Cardiac fibroblast (primary cell): ENCODE results near the gene CAMSAP2.
A peak's percentile ranks its signal among the peaks of the same experiment; 100 is the strongest.
"Not testable (repeated sequence)": the region's sequence is repeated elsewhere in the genome, so short reads cannot be mapped to it uniquely, and the experiment has no call there.

Experiments used
- DNase-seq, 2 donors: peaks; one replicate each; pipeline versions ENCODE4 v3.0.0 to v3.0.0-alpha.2; 2010; ENCODE audit warnings: low read depth in 2 of 2
- H3K4me3 ChIP-seq, 2 donors: replicated peaks in 1 of 2; 1 replicate in 1 of 2; 2 replicates in 1 of 2; pipeline ENCODE4 v1.5.1; 2011; ENCODE audit warnings: low read depth in 2 of 2, low read length in 2 of 2, mild to moderate bottlenecking in 2 of 2, moderate library complexity in 1 of 2
- TF ChIP-seq, protein P1 (sequence below): IDR thresholded peaks from one replicate; pipeline ENCODE4 v1.5.1; 2011; ENCODE audit warnings: low read depth, mild to moderate bottlenecking, low read length, inconsistent platforms

CAMSAP2 gene

DNA sequence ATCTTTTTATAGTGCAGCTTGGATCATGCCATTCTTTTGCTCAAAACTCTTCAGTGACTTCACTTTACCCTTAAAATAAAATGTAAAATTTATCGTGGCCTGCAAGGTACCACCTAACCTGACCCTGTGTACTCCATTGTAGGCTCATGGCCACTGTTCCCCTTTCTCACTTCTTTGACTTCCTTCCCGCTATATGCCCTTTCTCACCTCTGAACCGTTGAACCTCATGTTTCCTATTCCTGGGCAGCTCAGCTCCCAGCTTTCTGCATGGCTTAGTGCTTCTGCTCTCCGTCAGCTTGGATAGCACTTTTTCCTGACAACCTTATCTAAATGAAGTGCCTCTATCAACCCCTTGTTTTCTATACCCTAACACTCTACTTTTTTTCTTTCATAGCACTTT is 73.0 kb downstream of the CAMSAP2 start:
- H3K4me3 ChIP-seq, result no peak overlapping the region
- TF ChIP-seq, protein P1, sequence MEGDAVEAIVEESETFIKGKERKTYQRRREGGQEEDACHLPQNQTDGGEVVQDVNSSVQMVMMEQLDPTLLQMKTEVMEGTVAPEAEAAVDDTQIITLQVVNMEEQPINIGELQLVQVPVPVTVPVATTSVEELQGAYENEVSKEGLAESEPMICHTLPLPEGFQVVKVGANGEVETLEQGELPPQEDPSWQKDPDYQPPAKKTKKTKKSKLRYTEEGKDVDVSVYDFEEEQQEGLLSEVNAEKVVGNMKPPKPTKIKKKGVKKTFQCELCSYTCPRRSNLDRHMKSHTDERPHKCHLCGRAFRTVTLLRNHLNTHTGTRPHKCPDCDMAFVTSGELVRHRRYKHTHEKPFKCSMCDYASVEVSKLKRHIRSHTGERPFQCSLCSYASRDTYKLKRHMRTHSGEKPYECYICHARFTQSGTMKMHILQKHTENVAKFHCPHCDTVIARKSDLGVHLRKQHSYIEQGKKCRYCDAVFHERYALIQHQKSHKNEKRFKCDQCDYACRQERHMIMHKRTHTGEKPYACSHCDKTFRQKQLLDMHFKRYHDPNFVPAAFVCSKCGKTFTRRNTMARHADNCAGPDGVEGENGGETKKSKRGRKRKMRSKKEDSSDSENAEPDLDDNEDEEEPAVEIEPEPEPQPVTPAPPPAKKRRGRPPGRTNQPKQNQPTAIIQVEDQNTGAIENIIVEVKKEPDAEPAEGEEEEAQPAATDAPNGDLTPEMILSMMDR, result no peak

DNA sequence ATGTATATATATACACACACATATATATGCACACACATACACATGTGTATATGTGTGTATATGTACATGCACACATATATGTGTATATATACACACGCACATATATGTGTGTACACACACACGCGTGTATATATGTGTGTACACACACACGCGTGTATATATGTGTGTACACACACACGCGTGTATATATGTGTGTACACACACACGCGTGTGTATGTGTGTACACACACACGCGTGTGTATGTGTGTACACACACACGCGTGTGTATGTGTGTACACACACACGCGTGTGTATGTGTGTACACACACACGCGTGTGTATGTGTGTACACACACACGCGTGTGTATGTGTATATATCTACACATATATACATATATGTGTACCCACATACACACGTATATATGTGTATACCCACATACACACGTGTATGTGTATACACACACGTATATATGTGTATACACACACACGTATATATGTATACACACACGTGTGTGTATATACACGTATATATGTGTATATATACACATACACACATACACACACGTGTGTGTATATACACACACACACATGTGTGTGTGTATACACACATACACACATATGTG is 78.0 kb downstream of the CAMSAP2 start:
- not testable (repeated sequence) for H3K4me3 ChIP-seq, DNase-seq

More for the DNA sequence above, 73.0 kb downstream of the CAMSAP2 start:
- DNase-seq, result no peak

DNA sequence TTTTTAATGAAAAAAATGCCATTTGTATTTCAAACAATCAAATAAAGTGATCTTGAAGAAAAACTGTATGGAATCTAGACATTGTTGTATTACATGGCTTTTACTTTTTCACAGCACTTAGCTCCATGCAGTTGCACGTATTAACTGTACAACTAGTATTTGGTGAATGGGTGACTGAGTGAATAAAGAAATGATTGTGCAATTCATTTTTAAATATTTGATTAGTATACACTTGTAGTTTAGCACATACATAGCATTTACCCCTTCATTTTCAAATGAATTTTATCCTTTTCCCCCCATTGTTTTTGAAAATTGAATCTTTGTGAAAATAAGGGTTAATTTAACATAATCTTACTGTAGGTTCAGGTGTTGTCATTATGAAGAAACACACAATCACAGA is 79.6 kb downstream of the CAMSAP2 start:
- TF ChIP-seq, protein P1, result no peak
- no peak overlapping the region for H3K4me3 ChIP-seq
- no peak for DNase-seq

GRCh38 chr1:200819726-200820125 is 81.0 kb downstream of the CAMSAP2 start:
- TF ChIP-seq, protein P1, result no peak
- H3K4me3 ChIP-seq, result no peak overlapping the region

DNA sequence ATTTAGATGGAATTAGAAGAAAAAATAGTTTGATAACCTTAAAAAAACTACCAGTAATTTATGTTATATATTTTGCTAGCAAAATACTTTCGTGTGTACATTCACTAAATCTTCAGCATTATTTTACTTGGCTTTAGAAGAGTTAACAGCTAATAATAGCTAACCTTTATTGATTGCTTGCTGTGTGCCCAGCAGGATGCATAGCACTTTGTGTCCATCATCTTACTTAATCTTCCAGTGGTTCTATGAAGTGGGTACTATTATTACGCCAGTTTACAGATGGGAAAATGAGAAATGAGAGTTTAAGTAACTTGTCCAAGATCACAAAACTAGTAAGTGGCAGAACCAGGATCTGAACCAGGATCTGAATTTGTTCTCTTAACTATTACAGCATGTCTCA is 92.4 kb downstream of the CAMSAP2 start:
- DNase-seq, result no peak
- TF ChIP-seq, protein P1, result no peak
- no peak overlapping the region for H3K4me3 ChIP-seq

More at GRCh38 chr1:200819726-200820125, 81.0 kb downstream of the CAMSAP2 start:
- no peak for DNase-seq

DNA sequence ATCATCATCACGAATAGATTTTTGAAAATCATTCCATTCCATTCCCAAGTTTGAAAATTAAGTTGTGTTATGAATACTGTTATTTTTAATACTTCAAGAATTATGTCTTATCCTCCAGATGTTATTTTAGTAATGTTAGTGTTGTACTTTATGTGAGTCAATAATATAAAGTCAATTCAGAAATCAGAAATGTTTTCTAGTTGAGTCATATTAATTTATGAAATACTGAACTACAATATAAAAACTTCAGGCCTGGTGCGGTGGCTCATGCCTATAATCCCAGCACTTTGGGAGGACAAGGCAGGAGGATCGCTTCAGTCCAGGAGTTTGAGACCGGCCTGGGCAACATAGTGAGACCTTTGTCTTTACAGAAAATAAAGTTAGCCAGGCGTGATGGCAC is 95.7 kb downstream of the CAMSAP2 start:
- TF ChIP-seq, protein P1, result no peak
- H3K4me3 ChIP-seq, result no peak overlapping the region
- peak in 1 of 2 donors; percentile 42 for DNase-seq

DNA sequence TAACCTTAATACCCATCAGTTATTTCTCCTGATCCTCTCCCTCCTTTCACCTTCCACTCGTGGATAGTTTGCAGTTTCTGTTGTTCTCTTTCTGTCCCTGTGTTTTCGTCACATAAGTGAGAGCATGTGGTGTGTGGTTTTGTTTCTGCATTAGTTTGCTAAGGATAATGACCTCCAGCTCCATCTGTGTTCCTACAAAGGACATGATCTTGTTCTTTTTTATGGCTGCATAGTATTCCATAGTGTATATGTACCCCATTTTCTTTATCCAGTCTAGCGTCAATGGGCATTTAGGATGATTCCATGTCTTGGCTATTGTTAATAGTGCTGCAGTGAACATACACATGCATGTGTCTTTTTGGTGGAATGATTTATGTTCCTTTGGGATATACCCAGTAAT is 97.5 kb downstream of the CAMSAP2 start:
- H3K4me3 ChIP-seq, result no peak overlapping the region
- TF ChIP-seq, protein P1, result no peak
- no peak for DNase-seq
